Measurements from ENCODE around the gene CUX1. TPM values are rescaled to one million over a fixed set of nuclear protein-coding genes. Genes with fewer than 3 reads are reported as not detected.

The CUX1 gene
- total and polyA plus RNA-seq, 10 of the 15 experiments (the other 5 are each of a cell fraction or from before 2014, with no cell fraction given), result 6.1 to 48.6 (median 25.9) TPM

DNA sequence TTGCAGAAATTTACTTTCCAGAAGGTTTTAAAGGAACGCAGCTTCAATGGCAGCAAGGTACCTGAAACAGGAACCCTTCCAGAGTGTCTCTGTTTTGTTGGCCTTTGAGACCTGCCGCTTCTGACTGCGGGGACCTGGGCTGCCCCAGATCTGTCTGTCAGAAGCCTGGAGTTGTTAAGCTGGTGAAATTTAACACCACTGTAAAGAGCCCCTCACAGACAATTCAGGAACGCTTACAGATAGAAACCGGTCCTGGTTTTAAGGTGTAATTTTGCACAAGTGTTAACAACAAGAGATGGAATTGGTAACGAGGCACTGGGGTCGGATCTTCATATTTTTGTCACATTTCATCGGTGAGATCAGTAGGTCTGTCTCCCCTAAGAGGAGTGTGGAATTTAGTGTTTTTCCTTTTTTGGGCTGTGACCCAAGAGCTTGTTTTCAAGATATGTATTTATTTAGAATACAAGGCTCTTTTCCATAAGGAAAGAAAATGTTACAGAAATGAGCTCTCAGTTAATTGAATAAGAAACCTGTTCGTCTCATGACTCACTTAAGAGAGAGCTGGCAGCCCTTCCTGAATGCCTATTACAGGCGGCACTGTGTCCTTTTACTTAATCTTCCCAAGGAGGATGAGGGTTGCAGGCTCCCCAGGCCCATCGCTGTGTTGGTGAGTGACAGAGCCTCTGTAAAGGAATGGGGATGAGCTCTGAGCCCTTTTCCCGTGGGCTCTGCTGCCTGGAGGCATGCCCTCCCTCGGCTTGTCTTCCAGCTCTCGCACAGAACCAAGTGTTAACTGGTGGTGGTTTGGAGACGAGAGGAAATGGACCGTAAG is 168.7 kb downstream of the CUX1 start:
- H3K27me3 ChIP-seq (replicated peaks in 1 of 2; ENCODE audit: control insufficient read depth in 2 of 2, insufficient read depth in 2 of 2, low read length in 1 of 2), result no peaks in the 10 kb centered on the region
- WGBS (ENCODE audit: insufficient coverage, insufficient replicate concordance, low lambda C conversion rate, missing lambda C conversion rate), result 97% methylated on average over 16 of the region's 16 CpGs
- BruUV-seq (replicated peaks), result no TSS peak
- H3K27ac ChIP-seq (ENCODE audit: control insufficient read depth, insufficient read depth), result peak overlapping the region; percentile 85
- ChIA-PET CTCF (interaction anchor here (0.8 to 2.5 kb wide), 9 partner anchors 11 to 231 kb away, joined by 3 to 9 read pairs (median 3); no protein-coding TSS in a partner anchor), POLR2A (interaction anchor here (0.5 to 2.6 kb wide), 11 partner anchors 18 to 301 kb away, joined by 3 to 27 read pairs (median 3); partner anchors contain the start of gene SH2B2), SMC1A (ENCODE audit: uncharacterized antibody, unreplicated experiment) (interaction anchor here (0.9 to 4.0 kb wide), 24 partner anchors 8 to 251 kb away, joined by 3 to 29 read pairs (median 6); partner anchors contain the start of gene CUX1), RAD21 (ENCODE audit: unreplicated experiment) (interaction anchor here (0.6 to 3.2 kb wide), 19 partner anchors 10 to 269 kb away, joined by 3 to 32 read pairs (median 5); no protein-coding TSS in a partner anchor)
- no peak overlapping the region for H3K4me3 ChIP-seq
- intact Hi-C loops (cut with micrococcal nuclease; ENCODE audit: unreplicated experiment), result loop anchor here (2.0 kb wide), 1 partner anchor 29 kb away; no protein-coding TSS in a partner anchor
- H4K20me1 ChIP-seq (ENCODE audit: control insufficient read depth, insufficient read depth), result no peaks in the 10 kb centered on the region
- ATAC-seq, result peak; percentile 6
- peak overlapping the region; percentile 4; the same call in 1 of the 2 replicates for H3K9ac ChIP-seq (ENCODE audit: control insufficient read depth, insufficient read depth, low read length)
- H3K4me1 ChIP-seq (ENCODE audit: control insufficient read depth, insufficient read depth, low read length), result peaks cover 76% of the 10 kb centered on the region
- in situ Hi-C loops (cut with MboI), result no loop called here
- DNase-seq (ENCODE audit: low read depth, low spot score), result no peak
- H3K79me2 ChIP-seq (ENCODE audit: control insufficient read depth, insufficient read depth, low read length), result peaks cover 18% of the 10 kb centered on the region
- peak overlapping the region; percentile 80; the same call in 1 of the 2 replicates for H3K4me2 ChIP-seq (ENCODE audit: control insufficient read depth, insufficient read depth)
- TF ChIP-seq IKZF2 (IDR thresholded peaks at IDR 0.05) (0 out of 4 replicates have a peak, but pooled peaks of 1 of the 2 experiments have one; percentile 5), RCOR1 (conservative IDR thresholded peaks at IDR 0.05; ENCODE audit: low read depth, low read length) (no peak), NBN (IDR thresholded peaks at IDR 0.05) (no peak), SPI1 (IDR thresholded peaks at IDR 0.05; ENCODE audit: borderline replicate concordance, insufficient read depth, low read depth, low read length) (peak; percentile 23; the same call in 1 of the 2 replicates), NFIC (IDR thresholded peaks at IDR 0.05; ENCODE audit: low read depth, low read length) (0 out of 2 replicates have a peak, but pooled peaks have one; percentile 16), EED (IDR thresholded peaks at IDR 0.05; ENCODE audit: low read depth) (0 out of 2 replicates have a peak, but pooled peaks have one; percentile 46), RUNX3 (IDR thresholded peaks at IDR 0.05; ENCODE audit: low read length) (no peak)
- TF ChIP-seq, protein P1, sequence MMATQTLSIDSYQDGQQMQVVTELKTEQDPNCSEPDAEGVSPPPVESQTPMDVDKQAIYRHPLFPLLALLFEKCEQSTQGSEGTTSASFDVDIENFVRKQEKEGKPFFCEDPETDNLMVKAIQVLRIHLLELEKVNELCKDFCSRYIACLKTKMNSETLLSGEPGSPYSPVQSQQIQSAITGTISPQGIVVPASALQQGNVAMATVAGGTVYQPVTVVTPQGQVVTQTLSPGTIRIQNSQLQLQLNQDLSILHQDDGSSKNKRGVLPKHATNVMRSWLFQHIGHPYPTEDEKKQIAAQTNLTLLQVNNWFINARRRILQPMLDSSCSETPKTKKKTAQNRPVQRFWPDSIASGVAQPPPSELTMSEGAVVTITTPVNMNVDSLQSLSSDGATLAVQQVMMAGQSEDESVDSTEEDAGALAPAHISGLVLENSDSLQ (IDR thresholded peaks at IDR 0.05), result peak; percentile 29; the same call in 1 of the 2 replicates
- TF ChIP-seq, protein P2, sequence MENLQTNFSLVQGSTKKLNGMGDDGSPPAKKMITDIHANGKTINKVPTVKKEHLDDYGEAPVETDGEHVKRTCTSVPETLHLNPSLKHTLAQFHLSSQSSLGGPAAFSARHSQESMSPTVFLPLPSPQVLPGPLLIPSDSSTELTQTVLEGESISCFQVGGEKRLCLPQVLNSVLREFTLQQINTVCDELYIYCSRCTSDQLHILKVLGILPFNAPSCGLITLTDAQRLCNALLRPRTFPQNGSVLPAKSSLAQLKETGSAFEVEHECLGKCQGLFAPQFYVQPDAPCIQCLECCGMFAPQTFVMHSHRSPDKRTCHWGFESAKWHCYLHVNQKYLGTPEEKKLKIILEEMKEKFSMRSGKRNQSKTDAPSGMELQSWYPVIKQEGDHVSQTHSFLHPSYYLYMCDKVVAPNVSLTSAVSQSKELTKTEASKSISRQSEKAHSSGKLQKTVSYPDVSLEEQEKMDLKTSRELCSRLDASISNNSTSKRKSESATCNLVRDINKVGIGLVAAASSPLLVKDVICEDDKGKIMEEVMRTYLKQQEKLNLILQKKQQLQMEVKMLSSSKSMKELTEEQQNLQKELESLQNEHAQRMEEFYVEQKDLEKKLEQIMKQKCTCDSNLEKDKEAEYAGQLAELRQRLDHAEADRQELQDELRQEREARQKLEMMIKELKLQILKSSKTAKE (IDR thresholded peaks at IDR 0.05; ENCODE audit: low read depth, poor library complexity, severe bottlenecking), result no peak
- peaks cover 10% of the 10 kb centered on the region; the same call in 2 of the 3 replicates for H3K9me3 ChIP-seq (replicated peaks; ENCODE audit: control insufficient read depth, insufficient read depth, low read length)
- H3K36me3 ChIP-seq (ENCODE audit: control insufficient read depth in 2 of 2, insufficient read depth in 2 of 2, low read length in 1 of 2), result peaks cover 0 to 4% of the 10 kb centered on the region in 2 experiments; a peak in 3 of 4 replicates
- H2AFZ ChIP-seq (ENCODE audit: control insufficient read depth, low read depth, low read length), result no peak overlapping the region
- FAIRE-seq, result no peak
